Trophoblast cell (in vitro differentiated cells and primary cell): ENCODE measurements around the gene SOCS3.

Experiments
- DNase-seq, 2 donors: peaks; one replicate each; pipeline ENCODE4 v3.0.0-alpha.2; 2016
- H2AFZ ChIP-seq: 2 replicates; pipeline ENCODE4 v1.6.1; 2013; ENCODE audit warnings: low read length, moderate library complexity, mild to moderate bottlenecking; ENCODE audit not compliant: insufficient read depth, poor library complexity
- H2AK5ac ChIP-seq: 2 replicates; pipeline ENCODE4 v1.6.1; 2013; ENCODE audit warnings: mild to moderate bottlenecking, low read length
- H2BK120ac ChIP-seq: 2 replicates; pipeline ENCODE4 v1.6.1; 2013; ENCODE audit warnings: low read length, mild to moderate bottlenecking, moderate library complexity; ENCODE audit not compliant: insufficient read depth, poor library complexity
- H2BK12ac ChIP-seq: 2 replicates; pipeline ENCODE4 v1.6.1; 2013; ENCODE audit warnings: mild to moderate bottlenecking, low read length, moderate library complexity
- H2BK5ac ChIP-seq: 2 replicates; pipeline ENCODE4 v1.6.1; 2013; ENCODE audit warnings: low read length, low read depth, moderate library complexity, mild to moderate bottlenecking; ENCODE audit not compliant: poor library complexity
- H3K14ac ChIP-seq: 2 replicates; pipeline ENCODE4 v1.6.1; 2013; ENCODE audit warnings: mild to moderate bottlenecking, low read length
- H3K18ac ChIP-seq: 2 replicates; pipeline ENCODE4 v1.6.1; 2013; ENCODE audit warnings: mild to moderate bottlenecking, low read length
- H3K23ac ChIP-seq: 2 replicates; pipeline ENCODE4 v1.6.1; 2013; ENCODE audit warnings: low read length
- H3K27ac ChIP-seq: 2 replicates; pipeline ENCODE4 v1.5.1; 2013; ENCODE audit warnings: low read depth, mild to moderate bottlenecking, inconsistent platforms, low read length, moderate library complexity
- H3K27me3 ChIP-seq: 2 replicates; pipeline ENCODE4 v1.6.1; 2013; ENCODE audit warnings: inconsistent platforms, mild to moderate bottlenecking, low read length, moderate library complexity; ENCODE audit not compliant: insufficient read depth
- H3K36me3 ChIP-seq, 2 experiments: 1 replicate in 1 of 2; 2 replicates in 1 of 2; pipeline ENCODE4 v1.6.1; 2013; ENCODE audit warnings: low read length in 2 of 2, mild to moderate bottlenecking in 2 of 2, moderate library complexity in 1 of 2; ENCODE audit not compliant: insufficient read depth in 2 of 2, control insufficient read depth in 1 of 2
- H3K4ac ChIP-seq: 2 replicates; pipeline ENCODE4 v1.6.1; 2013; ENCODE audit warnings: low read depth, mild to moderate bottlenecking, low read length, moderate library complexity
- H3K4me1 ChIP-seq, 2 experiments: 1 replicate in 1 of 2; 2 replicates in 1 of 2; pipeline ENCODE4 v1.6.1; 2013; ENCODE audit warnings: low read length in 2 of 2, mild to moderate bottlenecking in 2 of 2, moderate library complexity in 1 of 2; ENCODE audit not compliant: insufficient read depth in 2 of 2, control insufficient read depth in 1 of 2
- H3K4me2 ChIP-seq: 2 replicates; pipeline ENCODE4 v1.6.1; 2013; ENCODE audit warnings: inconsistent platforms, mild to moderate bottlenecking, low read length, moderate library complexity
- H3K4me3 ChIP-seq: 2 replicates; pipeline ENCODE4 v1.5.1; 2013; ENCODE audit warnings: mild to moderate bottlenecking, low read depth, low read length, inconsistent platforms
- H3K79me1 ChIP-seq: one replicate; pipeline ENCODE4 v1.6.1; 2013; ENCODE audit warnings: low read length
- H3K79me2 ChIP-seq: 2 replicates; pipeline ENCODE4 v1.6.1; 2013; ENCODE audit warnings: low read length, mild to moderate bottlenecking; ENCODE audit not compliant: control insufficient read depth, insufficient read depth, poor library complexity
- H3K9ac ChIP-seq: 2 replicates; pipeline ENCODE4 v1.6.1; 2013; ENCODE audit warnings: mild to moderate bottlenecking, low read length
- H3K9me3 ChIP-seq: 2 replicates; pipeline ENCODE4 v1.6.1; 2013; ENCODE audit warnings: low read depth, mild to moderate bottlenecking, control low read depth, inconsistent platforms, low read length; ENCODE audit not compliant: insufficient read depth
- H4K12ac ChIP-seq: 2 replicates; pipeline ENCODE4 v1.6.1; 2013; ENCODE audit warnings: low read depth, mild to moderate bottlenecking, low read length, moderate library complexity
- H4K8ac ChIP-seq: 2 replicates; pipeline ENCODE4 v1.6.1; 2013; ENCODE audit warnings: low read depth, mild to moderate bottlenecking, low read length, moderate library complexity
- H4K91ac ChIP-seq: one replicate; pipeline ENCODE4 v1.6.1; 2013; ENCODE audit warnings: low read depth, mild to moderate bottlenecking, low read length, moderate library complexity
- WGBS: extraction: QIAGEN DNeasy Blood & Tissue Kit; methylation state at CpG from one replicate; pipeline ENCODE4 v1.1.7; 2013; ENCODE audit warnings: missing lambda C conversion rate; ENCODE audit not compliant: insufficient read length, insufficient coverage; ENCODE audit errors: extremely low coverage; 5-methylcytosine and 5-hydroxymethylcytosine counted together

SOCS3 gene

DNA sequence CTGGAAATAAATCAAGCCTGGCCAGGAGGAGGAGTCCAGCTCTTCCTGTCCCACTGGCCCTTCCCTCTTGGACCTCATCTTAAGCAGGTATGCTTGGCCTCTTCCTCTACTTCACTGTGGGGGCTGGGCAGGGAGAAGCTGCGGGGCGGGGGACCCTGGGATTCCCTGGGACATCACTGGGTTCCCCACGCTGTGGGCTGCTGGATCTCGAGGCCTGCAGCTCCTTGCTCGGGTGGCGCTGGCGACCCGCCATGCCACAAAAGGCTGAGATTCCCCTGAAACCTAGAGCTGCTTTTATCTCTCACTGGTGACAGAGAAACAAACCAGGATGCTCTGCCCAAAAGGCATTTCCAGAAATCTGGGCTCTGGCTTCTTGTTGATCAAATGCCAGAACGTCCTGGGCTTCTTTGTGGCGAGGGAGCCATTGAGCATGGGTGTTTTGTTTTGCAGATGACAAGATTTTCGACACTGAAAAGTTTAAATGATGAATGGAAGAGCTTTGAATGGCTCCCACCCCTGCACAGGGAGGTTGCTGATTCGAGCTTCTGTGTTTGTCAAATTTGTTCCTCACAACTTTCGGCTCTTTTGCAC, 10.0 kb upstream of the SOCS3 start:
- peaks cover 76% of the 10 kb centered on the region for H3K79me1 ChIP-seq
- H3K9me3 ChIP-seq, result peaks cover 4% of the 10 kb centered on the region
- peak overlapping the region; percentile 84 for H4K91ac ChIP-seq
- peaks cover 67% of the 10 kb centered on the region in 2 experiments for H3K4me1 ChIP-seq
- peak overlapping the region; percentile 60 for H3K18ac ChIP-seq
- H3K36me3 ChIP-seq, result no peaks in the 10 kb centered on the region
- peak overlapping the region; percentile 22 for H3K4ac ChIP-seq
- H3K9ac ChIP-seq, result no peak overlapping the region
- peak overlapping the region; percentile 57 for H2AK5ac ChIP-seq
- H3K4me3 ChIP-seq, result no peak overlapping the region
- H2BK5ac ChIP-seq, result peak overlapping the region; percentile 83
- WGBS, result no CpG with 5 or more reads among the region's 13 CpGs
- peak overlapping the region; percentile 78 for H2BK12ac ChIP-seq
- peak overlapping the region; percentile 5 for H2AFZ ChIP-seq
- peak overlapping the region; percentile 86 for H3K27ac ChIP-seq
- peaks cover 19% of the 10 kb centered on the region for H3K79me2 ChIP-seq
- H4K8ac ChIP-seq, result peak overlapping the region; percentile 62
- no peak overlapping the region for H3K23ac ChIP-seq
- H3K14ac ChIP-seq, result peak overlapping the region; percentile 67
- H2BK120ac ChIP-seq, result peak overlapping the region; percentile 90
- H3K4me2 ChIP-seq, result peak overlapping the region; percentile 2
- DNase-seq, result no peak
- no peak overlapping the region for H4K12ac ChIP-seq
- H3K27me3 ChIP-seq, result no peaks in the 10 kb centered on the region

DNA sequence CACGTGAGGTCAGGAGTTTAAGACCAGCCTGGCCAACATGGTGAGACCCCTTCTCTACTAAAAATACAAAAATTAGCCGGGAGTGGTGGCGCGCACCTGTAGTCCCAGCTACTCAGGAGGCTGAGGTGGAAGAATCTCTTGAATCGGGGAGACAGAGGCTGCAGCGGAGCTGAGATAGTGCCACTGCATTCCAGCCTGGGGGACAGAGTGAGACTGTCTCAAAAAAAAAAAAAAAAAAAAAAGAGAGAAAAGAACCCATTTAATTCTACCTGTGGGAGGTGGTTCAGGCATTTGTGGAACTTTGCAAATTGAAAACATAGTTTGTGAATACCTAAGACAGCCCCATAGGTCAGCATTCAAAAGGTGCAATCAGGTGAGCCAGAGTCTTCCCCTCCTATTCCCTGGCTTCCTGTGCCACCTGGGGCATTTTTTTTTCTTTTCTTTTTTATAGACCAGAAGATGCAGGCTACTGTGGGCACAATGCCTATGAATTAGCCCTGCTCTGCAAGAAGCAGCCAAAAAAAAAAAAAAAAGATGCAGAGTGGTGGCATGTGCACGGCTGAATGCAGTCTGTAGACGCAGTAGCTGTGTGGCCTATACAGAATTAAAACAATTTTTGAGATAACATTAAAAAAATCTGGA, 9.1 kb upstream of the SOCS3 start:
- H3K23ac ChIP-seq, result no peak overlapping the region
- H3K18ac ChIP-seq, result no peak overlapping the region
- H4K8ac ChIP-seq, result no peak overlapping the region
- DNase-seq, result no peak
- peak overlapping the region; percentile 5 for H2AFZ ChIP-seq
- peak overlapping the region; percentile 86 for H3K27ac ChIP-seq
- WGBS, result no CpG with 5 or more reads among the region's 8 CpGs
- no peak overlapping the region for H3K4me2 ChIP-seq
- peak overlapping the region; percentile 93 for H4K91ac ChIP-seq
- peaks cover 4% of the 10 kb centered on the region for H3K9me3 ChIP-seq
- H3K79me1 ChIP-seq, result peaks cover 77% of the 10 kb centered on the region
- no peak overlapping the region for H2AK5ac ChIP-seq
- no peak overlapping the region for H3K14ac ChIP-seq
- peaks cover 20% of the 10 kb centered on the region for H3K79me2 ChIP-seq
- H2BK120ac ChIP-seq, result peak overlapping the region; percentile 97
- H2BK5ac ChIP-seq, result peak overlapping the region; percentile 83
- H3K4ac ChIP-seq, result no peak overlapping the region
- no peaks in the 10 kb centered on the region for H3K36me3 ChIP-seq
- no peak overlapping the region for H3K9ac ChIP-seq
- H3K4me3 ChIP-seq, result no peak overlapping the region
- peaks cover 68 to 73% of the 10 kb centered on the region in 2 experiments for H3K4me1 ChIP-seq
- H3K27me3 ChIP-seq, result no peaks in the 10 kb centered on the region
- no peak overlapping the region for H4K12ac ChIP-seq
- H2BK12ac ChIP-seq, result peak overlapping the region; percentile 78

DNA sequence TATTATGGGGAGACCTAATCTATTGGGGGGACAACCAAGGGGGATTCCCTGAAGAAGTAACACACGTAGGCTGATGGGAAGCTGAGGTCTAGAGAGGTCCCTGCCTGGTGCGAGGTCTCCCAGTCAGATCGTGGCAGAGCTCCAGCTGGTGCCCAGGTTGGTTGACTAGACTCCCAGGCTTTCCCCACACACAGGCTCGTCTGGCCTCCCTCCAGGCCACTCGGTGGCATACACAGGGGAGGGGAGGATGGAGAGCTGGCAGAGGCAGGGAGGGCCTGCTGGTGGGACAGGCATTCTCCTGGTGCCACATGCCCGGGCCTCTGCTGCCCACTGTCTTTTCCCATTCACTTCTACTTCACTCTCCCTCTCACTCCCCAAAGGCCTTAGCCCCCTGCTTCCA, 8.5 kb upstream of the SOCS3 start:
- Histone ChIP-seq H3K9ac (no peak overlapping the region), H4K8ac (peak overlapping the region; percentile 74), H3K18ac (peak overlapping the region; percentile 96), H4K12ac (no peak overlapping the region), H3K27me3 (no peaks in the 10 kb centered on the region), H2BK120ac (peak overlapping the region; percentile 97), H2AK5ac (peak overlapping the region; percentile 97), H2BK5ac (peak overlapping the region; percentile 71), H3K4me1 (peaks cover 68 to 73% of the 10 kb centered on the region in 2 experiments), H3K4me2 (no peak overlapping the region), H3K27ac (peak overlapping the region; percentile 40), H3K79me2 (peaks cover 21% of the 10 kb centered on the region), H3K79me1 (peaks cover 77% of the 10 kb centered on the region), H4K91ac (peak overlapping the region; percentile 93), H3K36me3 (no peaks in the 10 kb centered on the region), H2BK12ac (peak overlapping the region; percentile 96), H3K23ac (no peak overlapping the region), H3K14ac (peak overlapping the region; percentile 93), H3K4me3 (no peak overlapping the region), H2AFZ (peak overlapping the region; percentile 23), H3K9me3 (peaks cover 4% of the 10 kb centered on the region), H3K4ac (peak overlapping the region; percentile 80)
- no peak for DNase-seq
- WGBS, result no CpG with 5 or more reads among the region's 6 CpGs

DNA sequence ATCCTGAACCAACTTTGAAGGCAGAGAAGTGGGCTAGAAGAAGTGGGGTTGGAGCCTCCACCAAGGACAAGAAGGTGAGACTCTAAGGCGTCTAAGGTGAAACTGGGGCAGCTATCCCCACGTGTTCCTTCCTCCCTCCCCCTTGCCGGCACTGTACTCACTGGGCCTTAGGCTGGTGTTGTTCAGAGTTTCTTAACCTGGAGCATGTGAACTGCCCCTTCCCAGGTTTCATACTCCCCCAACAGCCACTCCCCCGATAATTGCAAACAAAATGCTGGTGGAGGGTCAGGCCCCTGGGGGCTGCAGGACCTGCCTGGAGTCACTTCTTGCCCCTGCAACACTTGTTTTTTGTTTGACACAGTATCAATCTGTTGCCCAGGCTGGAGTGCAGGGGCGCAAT, 7.3 kb upstream of the SOCS3 start:
- Histone ChIP-seq H2AK5ac (peak overlapping the region; percentile 71), H3K27me3 (no peaks in the 10 kb centered on the region), H4K91ac (peak overlapping the region; percentile 96), H3K36me3 (no peaks in the 10 kb centered on the region), H2BK5ac (peak overlapping the region; percentile 81), H4K8ac (peak overlapping the region; percentile 50), H3K79me2 (peaks cover 17% of the 10 kb centered on the region), H3K23ac (no peak overlapping the region), H3K27ac (peak overlapping the region; percentile 43), H2AFZ (peak overlapping the region; percentile 17), H3K4me3 (no peak overlapping the region), H3K79me1 (peaks cover 65% of the 10 kb centered on the region), H2BK120ac (peak overlapping the region; percentile 99), H3K18ac (peak overlapping the region; percentile 82), H2BK12ac (peak overlapping the region; percentile 98), H3K9me3 (peaks cover 4% of the 10 kb centered on the region), H3K14ac (peak overlapping the region; percentile 71), H3K4me2 (no peak overlapping the region), H4K12ac (no peak overlapping the region), H3K4me1 (peaks cover 61 to 68% of the 10 kb centered on the region in 2 experiments), H3K9ac (no peak overlapping the region), H3K4ac (peak overlapping the region; percentile 19)
- no CpG with 5 or more reads among the region's 5 CpGs for WGBS
- no peak for DNase-seq
